GM21723 (cell line): Measurements from ENCODE around the gene GPR171.
A peak's percentile ranks its signal among the peaks of the same experiment; 100 is the strongest.
"Not testable (repeated sequence)": the region's sequence is repeated elsewhere in the genome, so short reads cannot be mapped to it uniquely, and the experiment has no call there.

Experiments used
- ATAC-seq: cut with Tn5 transposase; IDR thresholded peaks from one replicate; pipeline ENCODE4 v1.9.1; 2021; ENCODE audit warnings: mild to moderate bottlenecking, moderate library complexity; ENCODE audit not compliant: unreplicated experiment

The GPR171 gene

GRCh38 chr3:151203051-151203420 is at the start of gene GPR171:
Gene GPR171 (minus strand): TSS chr3:151203216. CDS start chr3:151199386, 3,830 bp downstream.
- peak; percentile 90 for ATAC-seq

- no peak for ATAC-seq
Observed at GRCh38 chr3:151248772-151249337, 45.8 kb upstream of the GPR171 start.

- not testable (repeated sequence) for ATAC-seq
Observed at GRCh38 chr3:151242006-151242405, 39.0 kb upstream of the GPR171 start.

GRCh38 chr3:151236736-151237135 is 33.7 kb upstream of the GPR171 start:
- ATAC-seq: no peak

- ATAC-seq: no peak
Observed at GRCh38 chr3:151236316-151236715, 33.3 kb upstream of the GPR171 start.

DNA sequence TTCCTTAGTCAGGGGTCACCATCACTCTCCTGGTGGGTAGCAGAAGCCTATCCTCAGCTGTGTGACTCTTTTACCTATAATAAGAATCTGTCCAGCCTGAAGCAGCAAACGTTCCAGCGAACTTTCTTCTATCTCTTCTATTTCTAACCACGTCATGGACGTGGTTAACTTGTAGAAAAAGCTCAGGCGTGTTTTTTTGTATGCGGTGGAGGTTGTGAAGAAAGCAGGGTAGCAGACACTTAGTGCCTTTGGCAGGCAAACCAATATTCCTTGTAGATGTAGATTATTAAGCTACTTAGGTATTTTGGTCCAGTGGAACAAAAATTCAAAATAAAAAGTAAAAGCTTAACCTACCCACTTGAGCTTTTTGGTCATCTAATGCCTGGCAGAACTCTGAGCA is 31.8 kb upstream of the GPR171 start:
- ATAC-seq: no peak

- ATAC-seq: no peak
Observed at GRCh38 chr3:151232991-151233390, 30.0 kb upstream of the GPR171 start.

- ATAC-seq: not testable (repeated sequence)
Observed at GRCh38 chr3:151232403-151232802, 29.4 kb upstream of the GPR171 start.

- peak; percentile 55 for ATAC-seq
Observed at GRCh38 chr3:151230646-151231045, 27.6 kb upstream of the GPR171 start.

- peak; percentile 14 for ATAC-seq
Observed at GRCh38 chr3:151228666-151229040, 25.6 kb upstream of the GPR171 start.

GRCh38 chr3:151227807-151228665 is 25.0 kb upstream of the GPR171 start:
- ATAC-seq: peak; percentile 89

DNA sequence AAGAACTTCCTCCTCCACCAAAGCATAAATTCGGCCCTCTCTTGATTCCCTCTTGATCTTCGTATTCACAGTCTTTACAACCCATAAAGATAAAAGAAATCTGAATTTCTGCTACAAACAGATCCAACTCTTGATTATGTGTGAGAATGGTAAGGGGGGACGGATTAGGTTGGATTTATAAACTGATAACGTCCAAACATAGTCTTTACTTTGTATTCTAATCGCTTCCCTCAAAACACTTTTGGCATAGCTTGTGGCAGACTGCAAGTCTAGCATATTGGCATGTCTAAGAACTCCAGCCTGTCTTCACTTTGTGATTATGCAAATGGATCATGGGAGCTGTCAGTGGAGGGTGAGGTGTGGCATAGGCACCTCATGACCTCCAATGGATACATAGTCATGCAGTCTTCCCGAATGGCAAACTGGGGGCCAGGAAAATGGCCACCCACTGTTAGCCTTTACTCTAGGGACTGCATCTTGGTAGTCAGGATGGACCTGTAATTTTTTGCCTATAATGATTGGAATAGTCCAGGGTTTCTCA is 24.3 kb upstream of the GPR171 start:
- peak; percentile 19 for ATAC-seq

GRCh38 chr3:151226825-151227224 is 23.8 kb upstream of the GPR171 start:
- no peak for ATAC-seq

- ATAC-seq: no peak
Observed at GRCh38 chr3:151226088-151226563, 23.1 kb upstream of the GPR171 start.

GRCh38 chr3:151225040-151225975 is 22.3 kb upstream of the GPR171 start:
- ATAC-seq: no peak

GRCh38 chr3:151224268-151224866 is 21.4 kb upstream of the GPR171 start:
- no peak for ATAC-seq

GRCh38 chr3:151219056-151219455 is 16.0 kb upstream of the GPR171 start:
- no peak for ATAC-seq

DNA sequence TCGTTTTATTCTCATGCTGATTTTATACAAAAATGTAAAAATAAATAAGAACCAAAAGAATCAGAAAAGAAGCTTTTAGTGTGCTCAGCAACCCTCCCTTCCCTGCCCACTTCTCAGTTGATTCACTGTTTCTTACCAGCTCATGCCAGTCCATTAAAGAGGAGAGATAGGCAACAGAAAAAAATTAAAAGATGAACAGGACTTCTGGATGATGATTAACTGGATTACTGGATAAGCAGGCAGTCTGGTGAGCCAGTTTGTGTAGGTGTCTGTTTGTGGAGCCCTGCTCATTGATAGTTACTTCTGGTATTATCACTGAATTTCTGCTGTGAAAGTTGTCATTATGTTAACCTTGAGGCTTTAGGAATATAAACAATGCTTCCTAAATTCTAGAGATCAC is 15.1 kb upstream of the GPR171 start:
- no peak for ATAC-seq

DNA sequence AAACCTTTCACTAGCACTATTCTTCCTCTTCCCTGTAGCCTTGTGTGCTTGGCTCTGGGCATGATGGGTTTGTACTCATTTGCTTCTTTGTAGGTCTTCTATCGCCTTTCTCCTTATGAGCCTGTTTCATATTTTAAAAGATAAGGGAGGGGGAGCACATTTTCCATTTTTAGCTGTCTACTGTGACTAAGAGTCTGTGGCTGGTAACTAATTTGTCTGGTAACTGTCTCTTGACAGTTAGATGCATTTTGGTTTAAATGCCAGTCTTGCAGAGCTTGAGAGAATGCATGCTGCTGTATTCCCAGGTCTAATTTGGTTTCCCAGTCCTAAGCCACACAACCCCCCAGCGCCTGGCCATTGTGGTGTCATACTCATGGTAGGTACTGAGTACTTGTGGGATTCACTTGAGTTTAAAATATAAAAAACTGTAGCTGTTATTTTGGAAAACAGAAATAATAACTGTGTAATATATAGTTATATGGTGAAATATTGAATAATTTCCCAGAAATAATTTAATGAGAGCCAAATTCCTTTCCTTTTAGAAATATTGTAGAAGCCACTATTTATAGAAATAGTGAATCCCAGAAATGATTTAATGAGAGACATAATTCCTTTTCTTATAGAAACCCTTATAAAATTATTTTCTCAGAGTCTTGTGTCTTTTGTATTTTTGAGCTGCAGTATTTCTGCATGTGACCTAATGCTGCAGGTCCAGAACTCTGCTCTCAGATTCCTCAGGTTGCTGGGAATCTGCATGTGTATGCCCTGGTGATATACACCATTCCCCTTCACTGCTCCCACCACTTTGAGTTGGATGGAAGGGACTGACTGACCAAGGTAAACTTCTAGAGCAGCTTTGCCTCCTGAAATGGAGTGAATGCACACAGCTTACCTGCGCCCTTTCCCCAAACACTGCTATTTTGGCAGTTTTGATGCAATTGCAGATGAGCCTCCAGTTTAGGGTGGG is 13.9 kb upstream of the GPR171 start:
- ATAC-seq: no peak
